Measurements from ENCODE around the gene CHURC1. TPM values are rescaled to one million over a fixed set of nuclear protein-coding genes. Genes with fewer than 3 reads are reported as not detected.
"Not testable (repeated sequence)": the region's sequence is repeated elsewhere in the genome, so short reads cannot be mapped to it uniquely, and the experiment has no call there.

Gene CHURC1
- polyA plus RNA-seq, 4 donors = 44.6 to 71.4 (median 59.2) TPM

- DNase-seq (ENCODE audit: low read depth in 4 of 4, low spot score in 2 of 4) = no peak
These were observed 8.2 kb upstream of the CHURC1 start for GRCh38 chr14:64906022-64906421.

GRCh38 chr14:64910847-64911495 lies 3.3 kb upstream of the CHURC1 start:
- no peak for DNase-seq (ENCODE audit: low read depth in 4 of 4, low spot score in 2 of 4)

- DNase-seq (ENCODE audit: low read depth in 4 of 4, low spot score in 2 of 4) = no peak
These were observed 2.0 kb upstream of the CHURC1 start for GRCh38 chr14:64912261-64912660.

GRCh38 chr14:64913477-64913876 lies 778 bp upstream of the CHURC1 start:
- not testable (repeated sequence) for DNase-seq (ENCODE audit: low read depth in 4 of 4, low spot score in 2 of 4)

GRCh38 chr14:64915029-64915424 lies 772 bp downstream of the CHURC1 start:
- no peak for DNase-seq (ENCODE audit: low read depth in 4 of 4, low spot score in 2 of 4)

GRCh38 chr14:64915797-64916196 lies 1.5 kb downstream of the CHURC1 start:
- no peak for DNase-seq (ENCODE audit: low read depth in 4 of 4, low spot score in 2 of 4)

- no peak for DNase-seq (ENCODE audit: low read depth in 4 of 4, low spot score in 2 of 4)
These were observed 4.0 kb downstream of the CHURC1 start for GRCh38 chr14:64918216-64918615.

- DNase-seq (ENCODE audit: low read depth in 4 of 4, low spot score in 2 of 4) = no peak
These were observed 5.0 kb downstream of the CHURC1 start for GRCh38 chr14:64919215-64919614.

- no peak for DNase-seq (ENCODE audit: low read depth in 4 of 4, low spot score in 2 of 4)
These were observed 5.4 kb downstream of the CHURC1 start for GRCh38 chr14:64919618-64920017.

GRCh38 chr14:64920465-64920864 lies 6.2 kb downstream of the CHURC1 start:
- no peak for DNase-seq (ENCODE audit: low read depth in 4 of 4, low spot score in 2 of 4)

GRCh38 chr14:64923015-64923414 lies 8.8 kb downstream of the CHURC1 start:
- no peak for DNase-seq (ENCODE audit: low read depth in 4 of 4, low spot score in 2 of 4)

GRCh38 chr14:64926398-64926995 lies 12.2 kb downstream of the CHURC1 start:
- no peak for DNase-seq (ENCODE audit: low read depth in 4 of 4, low spot score in 2 of 4)

- DNase-seq (ENCODE audit: low read depth in 4 of 4, low spot score in 2 of 4) = no peak
These were observed 12.8 kb downstream of the CHURC1 start for GRCh38 chr14:64927031-64927430.

GRCh38 chr14:64928239-64929013 lies 14.2 kb downstream of the CHURC1 start:
- no peak for DNase-seq (ENCODE audit: low read depth in 4 of 4, low spot score in 2 of 4)

GRCh38 chr14:64929014-64929359 lies 14.7 kb downstream of the CHURC1 start:
- DNase-seq (ENCODE audit: low read depth in 4 of 4, low spot score in 2 of 4) = no peak

- no peak for DNase-seq (ENCODE audit: low read depth in 4 of 4, low spot score in 2 of 4)
These were observed 16.0 kb downstream of the CHURC1 start for GRCh38 chr14:64930085-64930843.

- no peak for DNase-seq (ENCODE audit: low read depth in 4 of 4, low spot score in 2 of 4)
These were observed 16.9 kb downstream of the CHURC1 start for GRCh38 chr14:64931123-64931522.

GRCh38 chr14:64932231-64932630 lies 18.0 kb downstream of the CHURC1 start:
- DNase-seq (ENCODE audit: low read depth in 4 of 4, low spot score in 2 of 4) = no peak

GRCh38 chr14:64934338-64934929 lies 20.2 kb downstream of the CHURC1 start:
- DNase-seq (ENCODE audit: low read depth in 4 of 4, low spot score in 2 of 4) = no peak

- DNase-seq (ENCODE audit: low read depth in 4 of 4, low spot score in 2 of 4) = no peak
These were observed 21.3 kb downstream of the CHURC1 start for GRCh38 chr14:64935508-64935907.

Measured in left renal cortex interstitium (tissue), 4 donors.